Fibroblast of lung (primary cell): ENCODE measurements around the gene SLC5A3. TPM values are rescaled to one million over a fixed set of nuclear protein-coding genes. Genes with fewer than 3 reads are reported as not detected.
A peak's percentile ranks its signal among the peaks of the same experiment; 100 is the strongest.

Experiments used
- DNase-seq, 2 donors: peaks; one replicate each; pipeline versions ENCODE4 v3.0.0 to v3.0.0-alpha.2; 2010; ENCODE audit warnings: low read depth in 2 of 2
- H2AFZ ChIP-seq: 2 replicates; pipeline ENCODE4 v1.5.1; 2012; ENCODE audit warnings: low read length, control low read depth, inconsistent platforms
- H3K27ac ChIP-seq: 2 replicates; pipeline ENCODE4 v1.5.1; 2011; ENCODE audit warnings: low read length, control low read depth; ENCODE audit not compliant: insufficient read depth
- H3K27me3 ChIP-seq: 2 replicates; pipeline ENCODE4 v1.5.1; 2011; ENCODE audit warnings: mild to moderate bottlenecking, low read length; ENCODE audit not compliant: control insufficient read depth, insufficient read depth
- H3K36me3 ChIP-seq: 2 replicates; pipeline ENCODE4 v1.5.1; 2011; ENCODE audit warnings: low read length; ENCODE audit not compliant: control insufficient read depth, insufficient read depth
- H3K4me1 ChIP-seq: 2 replicates; pipeline ENCODE4 v1.5.1; 2011; ENCODE audit warnings: low read length; ENCODE audit not compliant: control insufficient read depth, insufficient read depth; ENCODE audit errors: extremely low read depth
- H3K4me2 ChIP-seq: 2 replicates; pipeline ENCODE4 v1.5.1; 2011; ENCODE audit warnings: low read length, control low read depth; ENCODE audit not compliant: insufficient read depth; ENCODE audit errors: extremely low read depth
- H3K4me3 ChIP-seq, 4 experiments: fragments of 200-600 bp in 1 of 4; sonication (generic) in 1 of 4; replicated peaks in 1 of 4; 2 replicates each; pipeline ENCODE4 v1.5.1; 2011 to 2016; ENCODE audit warnings: low read length in 4 of 4, low read depth in 3 of 4, mild to moderate bottlenecking in 3 of 4, control low read depth in 2 of 4, inconsistent platforms in 1 of 4, mixed read lengths in 1 of 4; ENCODE audit not compliant: insufficient read depth in 1 of 4; ENCODE audit errors: control extremely low read depth in 1 of 4
- H3K79me2 ChIP-seq: 2 replicates; pipeline ENCODE4 v1.5.1; 2012; ENCODE audit warnings: mild to moderate bottlenecking, low read length, inconsistent platforms; ENCODE audit not compliant: control insufficient read depth, insufficient read depth
- H3K9ac ChIP-seq: 2 replicates; pipeline ENCODE4 v1.5.1; 2011; ENCODE audit warnings: mild to moderate bottlenecking, low read length, control low read depth; ENCODE audit not compliant: insufficient read depth
- H3K9me3 ChIP-seq: 2 replicates; pipeline ENCODE4 v1.5.1; 2012; ENCODE audit warnings: low read depth, low read length; ENCODE audit not compliant: control insufficient read depth, insufficient read depth
- H4K20me1 ChIP-seq: 2 replicates; pipeline ENCODE4 v1.5.1; 2011; ENCODE audit warnings: low read length; ENCODE audit not compliant: control insufficient read depth, insufficient read depth; ENCODE audit errors: extremely low read depth
- EZH2 ChIP-seq: IDR thresholded peaks from 2 replicates; pipeline ENCODE4 v1.5.1; 2012; ENCODE audit warnings: low read length, control low read depth, mild to moderate bottlenecking; ENCODE audit errors: missing control alignments
- polyA plus RNA-seq, 2 donors: library from polyadenylated mRNA; depleted of rRNA in 1 of 2; stranded (reverse) in 1 of 2; unstranded in 1 of 2; fragments of >200 nt; gene quantifications; 2 replicates each; pipeline ENCODE4 v1.2.1, GENCODE V29; 2011 to 2012; ENCODE audit warnings: missing spikeins in 1 of 2
- total RNA-seq: library from RNA; depleted of rRNA; stranded (reverse); fragments of >200 nt; gene quantifications from 2 replicates; pipeline ENCODE4 v1.2.1, GENCODE V29; 2014
- TF ChIP-seq, protein P1 (sequence below), 2 donors: IDR thresholded peaks in 1 of 2; conservative IDR thresholded peaks in 1 of 2; 1 replicate in 1 of 2; 2 replicates in 1 of 2; pipeline ENCODE4 v1.5.1; 2011 to 2012; ENCODE audit warnings: low read length in 2 of 2, control low read depth in 1 of 2, inconsistent platforms in 1 of 2, low read depth in 1 of 2, mild to moderate bottlenecking in 1 of 2

SLC5A3 gene
- total and polyA plus RNA-seq, 2 donors (not counting 1 experiment from before 2014, with no cell fraction given), result 6.2 to 28.6 TPM

DNA sequence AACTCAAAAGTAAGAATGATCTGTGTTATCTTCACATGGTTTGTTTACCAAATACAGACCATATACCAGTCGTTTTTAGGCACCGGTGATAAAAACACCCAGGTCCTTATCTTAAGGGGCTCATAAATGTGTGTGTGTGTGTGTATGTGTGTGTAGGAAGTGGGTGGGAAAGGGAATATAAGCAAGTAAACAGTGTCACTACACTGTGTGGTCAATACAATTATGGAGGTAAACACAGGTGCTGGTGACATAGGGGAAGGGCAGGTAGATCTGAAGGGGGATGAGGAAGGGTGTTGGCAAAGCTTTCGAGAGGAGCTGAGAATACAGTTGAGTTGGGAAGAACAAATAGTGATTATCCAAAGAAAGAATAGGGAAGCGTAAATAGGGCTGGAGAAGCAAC is 19.1 kb upstream of the SLC5A3 start:
- DNase-seq, result no peak
- no peaks in the 10 kb centered on the region for H3K79me2 ChIP-seq

GRCh38 chr21:34055615-34056014 is 17.8 kb upstream of the SLC5A3 start:
- no peaks in the 10 kb centered on the region for H3K36me3 ChIP-seq
- H3K9ac ChIP-seq, result no peak overlapping the region
- H3K9me3 ChIP-seq, result no peaks in the 10 kb centered on the region
- no peak for TF ChIP-seq EZH2
- TF ChIP-seq, protein P1, sequence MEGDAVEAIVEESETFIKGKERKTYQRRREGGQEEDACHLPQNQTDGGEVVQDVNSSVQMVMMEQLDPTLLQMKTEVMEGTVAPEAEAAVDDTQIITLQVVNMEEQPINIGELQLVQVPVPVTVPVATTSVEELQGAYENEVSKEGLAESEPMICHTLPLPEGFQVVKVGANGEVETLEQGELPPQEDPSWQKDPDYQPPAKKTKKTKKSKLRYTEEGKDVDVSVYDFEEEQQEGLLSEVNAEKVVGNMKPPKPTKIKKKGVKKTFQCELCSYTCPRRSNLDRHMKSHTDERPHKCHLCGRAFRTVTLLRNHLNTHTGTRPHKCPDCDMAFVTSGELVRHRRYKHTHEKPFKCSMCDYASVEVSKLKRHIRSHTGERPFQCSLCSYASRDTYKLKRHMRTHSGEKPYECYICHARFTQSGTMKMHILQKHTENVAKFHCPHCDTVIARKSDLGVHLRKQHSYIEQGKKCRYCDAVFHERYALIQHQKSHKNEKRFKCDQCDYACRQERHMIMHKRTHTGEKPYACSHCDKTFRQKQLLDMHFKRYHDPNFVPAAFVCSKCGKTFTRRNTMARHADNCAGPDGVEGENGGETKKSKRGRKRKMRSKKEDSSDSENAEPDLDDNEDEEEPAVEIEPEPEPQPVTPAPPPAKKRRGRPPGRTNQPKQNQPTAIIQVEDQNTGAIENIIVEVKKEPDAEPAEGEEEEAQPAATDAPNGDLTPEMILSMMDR (conservative IDR thresholded peaks at IDR 0.05 in 1 of 2, IDR thresholded peaks at IDR 0.05 in 1 of 2; ENCODE audit: low read depth in 1 of 2, low read length in 2 of 2), result no peak
- H2AFZ ChIP-seq, result no peak overlapping the region
- no peaks in the 10 kb centered on the region for H3K4me1 ChIP-seq
- no peaks in the 10 kb centered on the region for H4K20me1 ChIP-seq
- H3K4me2 ChIP-seq, result no peak overlapping the region
- no peaks in the 10 kb centered on the region for H3K79me2 ChIP-seq
- no peak overlapping the region for H3K27ac ChIP-seq
- no peak for DNase-seq
- H3K4me3 ChIP-seq, result no peak overlapping the region
- no peaks in the 10 kb centered on the region for H3K27me3 ChIP-seq

More for the DNA sequence above, 19.1 kb upstream of the SLC5A3 start:
- Histone ChIP-seq H3K9ac (no peak overlapping the region), H4K20me1 (no peaks in the 10 kb centered on the region), H2AFZ (no peak overlapping the region), H3K36me3 (no peaks in the 10 kb centered on the region), H3K27me3 (no peaks in the 10 kb centered on the region), H3K4me1 (no peaks in the 10 kb centered on the region), H3K27ac (no peak overlapping the region), H3K9me3 (no peaks in the 10 kb centered on the region), H3K4me3 (no peak overlapping the region), H3K4me2 (no peak overlapping the region)
- TF ChIP-seq, protein P1 (conservative IDR thresholded peaks at IDR 0.05 in 1 of 2, IDR thresholded peaks at IDR 0.05 in 1 of 2; ENCODE audit: low read depth in 1 of 2, low read length in 2 of 2), result no peak
- no peak for TF ChIP-seq EZH2

GRCh38 chr21:34061983-34062382 is 11.4 kb upstream of the SLC5A3 start:
- Histone ChIP-seq H3K4me2 (no peak overlapping the region), H3K9me3 (no peaks in the 10 kb centered on the region), H3K27me3 (no peaks in the 10 kb centered on the region), H3K36me3 (no peaks in the 10 kb centered on the region), H3K4me3 (no peak overlapping the region), H3K79me2 (no peaks in the 10 kb centered on the region), H3K9ac (no peak overlapping the region), H3K4me1 (no peaks in the 10 kb centered on the region), H3K27ac (no peak overlapping the region), H2AFZ (no peak overlapping the region), H4K20me1 (no peaks in the 10 kb centered on the region)
- TF ChIP-seq, protein P1 (conservative IDR thresholded peaks at IDR 0.05 in 1 of 2, IDR thresholded peaks at IDR 0.05 in 1 of 2; ENCODE audit: low read depth in 1 of 2, low read length in 2 of 2), result no peak
- no peak for TF ChIP-seq EZH2
- DNase-seq, result peak in 1 of 2 donors; percentile 21
